ENCODE measurements around the gene VWA7. TPM values are rescaled to one million over a fixed set of nuclear protein-coding genes. Genes with fewer than 3 reads are reported as not detected.

Gene VWA7
- polyA plus RNA-seq, 1 of the 3 experiments (the other 2 are of a cell fraction), result 0.56 TPM

DNA sequence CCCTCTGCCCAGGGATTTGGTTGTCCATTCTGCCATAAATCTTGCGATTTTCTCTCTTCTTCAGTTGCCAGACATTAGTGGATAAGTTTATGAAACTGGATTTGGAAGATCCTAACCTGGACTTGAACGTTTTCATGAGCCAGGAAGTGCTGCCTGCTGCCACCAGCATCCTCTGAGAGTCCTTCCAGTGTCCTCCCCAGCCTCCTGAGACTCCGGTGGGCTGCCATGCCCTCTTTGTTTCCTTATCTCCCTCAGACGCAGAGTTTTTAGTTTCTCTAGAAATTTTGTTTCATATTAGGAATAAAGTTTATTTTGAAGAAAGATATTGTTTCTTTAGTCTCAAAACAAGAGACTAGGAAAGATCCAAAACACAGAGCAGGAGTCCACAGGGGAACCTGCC is 14.8 kb downstream of the VWA7 start, which contains the start of gene SAPCD1:
TSS of gene SAPCD1 (plus strand) at position 301 of the 400 bp plus-strand sequence. CDS start 399 bp downstream, outside the sequence.
- no peak within 1 kb of the TSS for H3K4me3 ChIP-seq (ENCODE audit: low read depth in 2 of 2, low read length in 1 of 2)
- ChIA-PET CTCF (no interaction called here), POLR2A (no interaction called here)
- WGBS (ENCODE audit: low lambda C conversion rate), result 71% methylated on average over 4 of the region's 4 CpGs
- no peak for TF ChIP-seq ELF1 (IDR thresholded peaks at IDR 0.05)
- no peak for TF ChIP-seq NFIC (IDR thresholded peaks at IDR 0.05; ENCODE audit: borderline replicate concordance)
- TF ChIP-seq PBX3 (IDR thresholded peaks at IDR 0.05), result no peak
- no peak for TF ChIP-seq RXRA (IDR thresholded peaks at IDR 0.05; ENCODE audit: borderline replicate concordance, low read depth)
- no peak for TF ChIP-seq TCF12 (IDR thresholded peaks at IDR 0.05)
- TF ChIP-seq FOSL2 (IDR thresholded peaks at IDR 0.05; ENCODE audit: borderline replicate concordance, low read depth), result no peak
- H4K20me1 ChIP-seq (ENCODE audit: insufficient read depth), result no peaks in the 10 kb centered on the region
- no peaks in the 10 kb centered on the region for H3K9me2 ChIP-seq
- no peak for DNase-seq
- no peak within 1 kb of the TSS for H3K27ac ChIP-seq (ENCODE audit: low read depth in 2 of 2, low read length in 1 of 2)
- H3K9ac ChIP-seq, result no peak within 1 kb of the TSS
- H3K9me3 ChIP-seq, result no peaks in the 10 kb centered on the region
- no peaks in the 10 kb centered on the region for H3K79me2 ChIP-seq (ENCODE audit: insufficient read depth)
- no peak within 1 kb of the TSS for H3K4me2 ChIP-seq
- H3K36me3 ChIP-seq (replicated peaks in 1 of 2; ENCODE audit: control insufficient read depth in 1 of 2, insufficient read depth in 2 of 2, low read length in 1 of 2), result no peaks in the 10 kb centered on the region
- no peaks in the 10 kb centered on the region for H3F3A ChIP-seq (replicated peaks; ENCODE audit: insufficient read depth)
- no peaks in the 10 kb centered on the region for H3K27me3 ChIP-seq (ENCODE audit: insufficient read depth)
- H2AFZ ChIP-seq (ENCODE audit: low read depth), result no peak within 1 kb of the TSS
- peaks cover 0 to 8% of the 10 kb centered on the region in 2 experiments; a peak in 1 of 4 replicates for H3K4me1 ChIP-seq (ENCODE audit: control insufficient read depth in 1 of 2, insufficient read depth in 2 of 2, low read depth in 1 of 2, low read length in 1 of 2)

DNA sequence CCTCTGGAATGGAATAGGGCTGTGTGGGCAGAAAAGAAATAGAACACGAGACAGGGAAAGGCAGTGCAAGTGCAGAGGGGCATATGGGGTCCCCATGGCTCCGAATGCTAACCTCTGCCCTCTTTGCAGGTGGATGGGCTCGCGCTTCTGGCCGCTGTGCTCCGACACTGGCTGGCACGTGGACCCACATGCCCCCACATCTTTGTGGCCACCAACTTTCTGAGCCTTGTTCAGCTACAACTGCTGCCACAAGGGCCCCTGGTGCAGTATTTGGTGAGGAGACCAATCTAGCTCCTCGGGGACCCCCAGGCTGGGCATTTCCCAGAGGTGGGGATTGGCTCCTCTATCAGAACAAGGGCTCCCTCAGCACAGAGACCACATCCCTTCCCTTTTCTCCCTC is 15.8 kb downstream of the VWA7 start:
- Histone ChIP-seq H3K27ac (ENCODE audit: low read depth in 2 of 2, low read length in 1 of 2) (no peak overlapping the region), H3K27me3 (ENCODE audit: insufficient read depth) (no peaks in the 10 kb centered on the region), H3K9me3 (no peaks in the 10 kb centered on the region), H3K4me2 (no peak overlapping the region), H3K36me3 (replicated peaks in 1 of 2; ENCODE audit: control insufficient read depth in 1 of 2, insufficient read depth in 2 of 2, low read length in 1 of 2) (no peaks in the 10 kb centered on the region), H3K4me3 (ENCODE audit: low read depth in 2 of 2, low read length in 1 of 2) (no peak overlapping the region), H3K9me2 (no peaks in the 10 kb centered on the region), H3F3A (replicated peaks; ENCODE audit: insufficient read depth) (no peaks in the 10 kb centered on the region), H3K4me1 (ENCODE audit: control insufficient read depth in 1 of 2, insufficient read depth in 2 of 2, low read depth in 1 of 2, low read length in 1 of 2) (peaks cover 0 to 5% of the 10 kb centered on the region in 2 experiments; a peak in 1 of 4 replicates), H4K20me1 (ENCODE audit: insufficient read depth) (no peaks in the 10 kb centered on the region), H3K9ac (no peak overlapping the region), H2AFZ (ENCODE audit: low read depth) (no peak overlapping the region), H3K79me2 (ENCODE audit: insufficient read depth) (no peaks in the 10 kb centered on the region)
- WGBS (ENCODE audit: low lambda C conversion rate), result 98% methylated on average over 7 of the region's 8 CpGs
- TF ChIP-seq FOXM1 (IDR thresholded peaks at IDR 0.05; ENCODE audit: low read depth) (no peak), TCF12 (IDR thresholded peaks at IDR 0.05) (no peak), EP300 (IDR thresholded peaks at IDR 0.05; ENCODE audit: borderline replicate concordance in 1 of 2, low read depth in 1 of 2, low read length in 1 of 2) (no peak), FOSL2 (IDR thresholded peaks at IDR 0.05; ENCODE audit: borderline replicate concordance, low read depth) (no peak), JUND (IDR thresholded peaks at IDR 0.05) (no peak), FOXJ3 (CRISPR knock-in tag; IDR thresholded peaks at IDR 0.05) (no peak), POLR2AphosphoS5 (IDR thresholded peaks at IDR 0.05; ENCODE audit: low read depth, low read length) (no peak), CHD2 (IDR thresholded peaks at IDR 0.05; ENCODE audit: low read length, partially characterized antibody) (no peak), ELF1 (IDR thresholded peaks at IDR 0.05) (no peak), GABPA (IDR thresholded peaks at IDR 0.05; ENCODE audit: low read depth) (no peak)
- TF ChIP-seq, protein P1, sequence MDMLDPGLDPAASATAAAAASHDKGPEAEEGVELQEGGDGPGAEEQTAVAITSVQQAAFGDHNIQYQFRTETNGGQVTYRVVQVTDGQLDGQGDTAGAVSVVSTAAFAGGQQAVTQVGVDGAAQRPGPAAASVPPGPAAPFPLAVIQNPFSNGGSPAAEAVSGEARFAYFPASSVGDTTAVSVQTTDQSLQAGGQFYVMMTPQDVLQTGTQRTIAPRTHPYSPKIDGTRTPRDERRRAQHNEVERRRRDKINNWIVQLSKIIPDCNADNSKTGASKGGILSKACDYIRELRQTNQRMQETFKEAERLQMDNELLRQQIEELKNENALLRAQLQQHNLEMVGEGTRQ (IDR thresholded peaks at IDR 0.05; ENCODE audit: borderline replicate concordance, low read depth, low read length), result no peak
- TF ChIP-seq, protein P2, sequence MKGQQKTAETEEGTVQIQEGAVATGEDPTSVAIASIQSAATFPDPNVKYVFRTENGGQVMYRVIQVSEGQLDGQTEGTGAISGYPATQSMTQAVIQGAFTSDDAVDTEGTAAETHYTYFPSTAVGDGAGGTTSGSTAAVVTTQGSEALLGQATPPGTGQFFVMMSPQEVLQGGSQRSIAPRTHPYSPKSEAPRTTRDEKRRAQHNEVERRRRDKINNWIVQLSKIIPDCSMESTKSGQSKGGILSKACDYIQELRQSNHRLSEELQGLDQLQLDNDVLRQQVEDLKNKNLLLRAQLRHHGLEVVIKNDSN (IDR thresholded peaks at IDR 0.05; ENCODE audit: borderline replicate concordance, low read depth), result no peak
- TF ChIP-seq, protein P3, sequence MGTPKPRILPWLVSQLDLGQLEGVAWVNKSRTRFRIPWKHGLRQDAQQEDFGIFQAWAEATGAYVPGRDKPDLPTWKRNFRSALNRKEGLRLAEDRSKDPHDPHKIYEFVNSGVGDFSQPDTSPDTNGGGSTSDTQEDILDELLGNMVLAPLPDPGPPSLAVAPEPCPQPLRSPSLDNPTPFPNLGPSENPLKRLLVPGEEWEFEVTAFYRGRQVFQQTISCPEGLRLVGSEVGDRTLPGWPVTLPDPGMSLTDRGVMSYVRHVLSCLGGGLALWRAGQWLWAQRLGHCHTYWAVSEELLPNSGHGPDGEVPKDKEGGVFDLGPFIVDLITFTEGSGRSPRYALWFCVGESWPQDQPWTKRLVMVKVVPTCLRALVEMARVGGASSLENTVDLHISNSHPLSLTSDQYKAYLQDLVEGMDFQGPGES (IDR thresholded peaks at IDR 0.05; ENCODE audit: low read depth, low read length), result no peak
- CTCF ChIA-PET, result no interaction called here
- POLR2A ChIA-PET, result no interaction called here
- no peak for DNase-seq

Data from SK-N-SH (cell line).